Measurements from ENCODE around the gene KRTCAP2.
A peak's percentile ranks its signal among the peaks of the same experiment; 100 is the strongest.
"Not testable (repeated sequence)": the region's sequence is repeated elsewhere in the genome, so short reads cannot be mapped to it uniquely, and the experiment has no call there.

KRTCAP2 gene

DNA sequence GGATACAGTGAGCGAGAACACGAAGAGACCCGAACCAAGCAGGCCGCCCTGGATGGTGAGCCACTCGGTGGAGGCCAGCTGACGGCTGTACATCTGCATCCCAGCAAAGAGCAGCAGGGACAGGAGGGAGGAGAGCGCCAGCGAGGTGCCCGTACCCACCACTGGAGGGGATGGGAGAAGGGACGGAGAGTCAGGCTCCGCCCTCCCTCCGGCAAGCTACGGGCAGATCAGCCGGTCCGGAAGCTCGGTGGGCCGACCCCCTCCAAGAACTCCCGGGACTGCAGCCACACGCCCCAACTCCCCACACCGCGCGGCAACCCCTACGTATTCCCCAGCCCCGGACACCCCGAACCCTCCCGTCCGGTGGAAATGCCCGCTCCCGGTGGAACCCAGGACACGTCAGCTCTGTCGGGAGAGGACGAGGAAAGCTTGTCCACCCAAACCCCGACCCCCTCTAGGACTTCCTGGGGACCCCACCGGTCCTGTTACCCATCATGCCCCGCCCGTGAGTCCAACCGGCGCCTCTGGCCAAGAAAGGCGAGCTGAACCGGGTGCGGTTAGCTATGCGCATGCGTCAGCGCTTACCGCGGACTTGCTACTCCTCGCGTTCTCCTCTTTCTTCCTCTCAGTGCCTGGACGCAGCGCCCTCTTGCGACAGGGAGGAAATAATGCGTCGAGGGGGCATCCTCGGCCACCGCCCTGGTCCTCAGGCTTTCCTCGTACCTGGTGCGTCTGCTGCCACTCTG lies at the start of gene KRTCAP2:
Gene KRTCAP2 (minus strand): TSS at position 573 of the 746 bp plus-strand sequence. CDS start 80 bp downstream, at position 493.
- H3K4me3 Mint-ChIP-seq: peak within 1 kb of the TSS; percentile 100
- H3K36me3 Mint-ChIP-seq: peaks cover 72% of the 10 kb centered on the region
- H3K27ac Mint-ChIP-seq: peak within 1 kb of the TSS; percentile 100
- ATAC-seq: peak; percentile 88
- peak; percentile 93 to 98 for DNase-seq (ENCODE audit: low spot score in 2 of 2)
- H3K9me3 Mint-ChIP-seq: no peaks in the 10 kb centered on the region
- H3K4me1 Mint-ChIP-seq: peaks cover 61% of the 10 kb centered on the region

GRCh38 chr1:155220211-155220965 lies 47.3 kb upstream of the KRTCAP2 start:
- not testable (repeated sequence) for H3K4me3 Mint-ChIP-seq; H3K9me3 Mint-ChIP-seq; H3K36me3 Mint-ChIP-seq; DNase-seq (ENCODE audit: low spot score in 2 of 2); ATAC-seq
- Mint-ChIP-seq H3K27ac (peak overlapping the region; percentile 74), H3K4me1 (peaks cover 21% of the 10 kb centered on the region)

DNA sequence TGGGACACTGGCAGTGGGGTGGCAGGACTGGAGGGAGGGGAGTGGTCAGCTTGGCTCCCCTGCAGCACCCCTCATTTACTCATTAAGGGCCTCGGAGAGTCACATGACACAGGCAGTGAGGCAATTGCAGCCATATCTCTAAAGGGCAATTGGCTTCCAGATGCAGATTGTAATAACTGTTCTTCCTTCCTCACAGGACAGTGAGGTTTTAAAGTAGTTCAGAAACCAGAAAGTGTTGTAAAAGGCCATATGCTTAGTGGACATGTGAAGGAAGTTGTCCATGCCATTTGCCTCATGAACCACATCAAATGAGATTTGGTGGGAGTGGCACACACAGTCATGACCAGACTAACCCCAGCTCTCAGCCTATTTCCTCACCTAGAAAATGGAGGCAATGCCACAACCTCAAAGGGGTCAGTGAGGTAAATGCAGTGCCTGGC lies 46.5 kb upstream of the KRTCAP2 start:
- Mint-ChIP-seq H3K4me3 (no peak overlapping the region), H3K27ac (peak overlapping the region; percentile 74), H3K4me1 (peaks cover 19% of the 10 kb centered on the region), H3K36me3 (peaks cover 5% of the 10 kb centered on the region), H3K9me3 (no peaks in the 10 kb centered on the region)
- DNase-seq (ENCODE audit: low spot score in 2 of 2) (no peak), ATAC-seq (peak; percentile 68)

- no peak for ATAC-seq
Observed at GRCh38 chr1:155218854-155219591, 45.9 kb upstream of the KRTCAP2 start.

GRCh38 chr1:155214702-155215101 lies 41.6 kb upstream of the KRTCAP2 start:
- Mint-ChIP-seq H3K4me1 (peaks cover 17% of the 10 kb centered on the region), H3K36me3 (peaks cover 12% of the 10 kb centered on the region)
- not testable (repeated sequence) for H3K9me3 Mint-ChIP-seq; ATAC-seq; DNase-seq (ENCODE audit: low spot score in 2 of 2); H3K4me3 Mint-ChIP-seq; H3K27ac Mint-ChIP-seq

More at GRCh38 chr1:155218854-155219591, 45.9 kb upstream of the KRTCAP2 start:
- Mint-ChIP-seq H3K9me3 (no peaks in the 10 kb centered on the region), H3K4me1 (peaks cover 19% of the 10 kb centered on the region), H3K27ac (peak overlapping the region; percentile 74), H3K36me3 (peaks cover 5% of the 10 kb centered on the region), H3K4me3 (no peak overlapping the region)
- no peak for DNase-seq (ENCODE audit: low spot score in 2 of 2)

DNA sequence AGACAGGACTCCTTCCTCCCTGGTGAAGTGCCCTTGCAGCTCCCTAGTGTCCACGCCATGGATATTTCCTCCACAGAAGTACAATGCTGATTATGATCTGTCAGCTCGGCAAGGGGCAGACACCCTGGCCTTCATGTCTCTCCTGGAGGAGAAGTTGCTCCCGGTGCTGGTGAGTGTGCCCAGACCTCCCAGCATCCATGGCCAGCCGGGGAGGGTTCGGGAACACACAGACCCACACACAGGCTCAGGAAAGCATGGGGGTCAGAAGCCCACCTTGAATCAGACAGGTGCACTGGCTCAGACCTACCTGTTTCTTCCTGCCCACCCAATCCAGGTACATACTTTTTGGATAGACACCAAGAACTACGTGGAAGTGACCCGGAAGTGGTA lies 38.9 kb upstream of the KRTCAP2 start:
- not testable (repeated sequence) for DNase-seq (ENCODE audit: low spot score in 2 of 2); H3K27ac Mint-ChIP-seq; ATAC-seq; H3K4me3 Mint-ChIP-seq; H3K9me3 Mint-ChIP-seq
- peaks cover 21% of the 10 kb centered on the region for H3K36me3 Mint-ChIP-seq
- peaks cover 21% of the 10 kb centered on the region for H3K4me1 Mint-ChIP-seq

DNA sequence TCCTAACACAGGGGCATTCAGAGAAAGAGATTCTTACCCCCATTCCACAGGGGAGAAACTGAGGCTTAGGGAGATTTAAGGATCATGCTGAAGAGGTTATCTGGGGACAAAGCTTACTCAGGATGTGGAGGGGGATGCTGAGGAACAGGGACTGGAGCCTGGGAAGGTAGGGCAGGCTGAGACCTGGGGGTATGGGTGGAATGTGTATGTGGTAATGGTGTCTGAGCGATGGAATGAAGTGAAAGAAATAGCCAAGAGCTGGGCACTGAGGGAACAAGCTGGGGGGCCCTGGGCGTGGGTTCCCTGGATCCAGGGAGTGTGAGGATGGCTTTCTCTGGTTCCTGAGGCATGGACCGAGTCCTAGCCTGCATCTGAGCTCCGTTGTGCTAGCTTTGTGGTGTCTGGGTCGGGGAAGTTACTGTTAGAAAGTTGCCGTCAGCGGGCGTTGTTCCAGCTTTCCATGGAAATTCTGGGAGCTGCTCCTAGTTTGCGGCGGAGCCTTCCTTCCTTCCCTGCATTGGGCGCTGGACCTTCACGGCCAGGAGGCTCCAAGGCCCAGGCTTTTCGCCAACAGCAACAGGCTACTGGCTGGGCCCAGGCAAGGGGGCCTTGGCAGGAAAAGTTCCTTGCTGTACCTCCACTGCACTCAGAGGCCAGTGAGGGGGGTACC lies 38.4 kb upstream of the KRTCAP2 start:
- not testable (repeated sequence) for DNase-seq (ENCODE audit: low spot score in 2 of 2)

GRCh38 chr1:155210314-155211104 lies 37.4 kb upstream of the KRTCAP2 start:
- peak overlapping the region; percentile 84 for H3K4me3 Mint-ChIP-seq
- H3K9me3 Mint-ChIP-seq: no peaks in the 10 kb centered on the region
- peaks cover 21% of the 10 kb centered on the region for H3K36me3 Mint-ChIP-seq
- DNase-seq (ENCODE audit: low spot score in 2 of 2) (no peak), ATAC-seq (no peak)
- no peak overlapping the region for H3K27ac Mint-ChIP-seq
- H3K4me1 Mint-ChIP-seq: peaks cover 27% of the 10 kb centered on the region

More for the DNA sequence above, 38.4 kb upstream of the KRTCAP2 start:
- Mint-ChIP-seq H3K36me3 (peaks cover 21% of the 10 kb centered on the region), H3K27ac (peak overlapping the region; percentile 45), H3K4me1 (peaks cover 27% of the 10 kb centered on the region)
- H3K4me3 Mint-ChIP-seq, ATAC-seq, H3K9me3 Mint-ChIP-seq: not testable (repeated sequence)

GRCh38 chr1:155209312-155209721 lies 36.2 kb upstream of the KRTCAP2 start:
- ATAC-seq (no peak), DNase-seq (ENCODE audit: low spot score in 2 of 2) (no peak)
- Mint-ChIP-seq H3K27ac (peak overlapping the region; percentile 95), H3K36me3 (peaks cover 21% of the 10 kb centered on the region), H3K4me1 (peaks cover 27% of the 10 kb centered on the region), H3K9me3 (no peaks in the 10 kb centered on the region), H3K4me3 (peak overlapping the region; percentile 84)

DNA sequence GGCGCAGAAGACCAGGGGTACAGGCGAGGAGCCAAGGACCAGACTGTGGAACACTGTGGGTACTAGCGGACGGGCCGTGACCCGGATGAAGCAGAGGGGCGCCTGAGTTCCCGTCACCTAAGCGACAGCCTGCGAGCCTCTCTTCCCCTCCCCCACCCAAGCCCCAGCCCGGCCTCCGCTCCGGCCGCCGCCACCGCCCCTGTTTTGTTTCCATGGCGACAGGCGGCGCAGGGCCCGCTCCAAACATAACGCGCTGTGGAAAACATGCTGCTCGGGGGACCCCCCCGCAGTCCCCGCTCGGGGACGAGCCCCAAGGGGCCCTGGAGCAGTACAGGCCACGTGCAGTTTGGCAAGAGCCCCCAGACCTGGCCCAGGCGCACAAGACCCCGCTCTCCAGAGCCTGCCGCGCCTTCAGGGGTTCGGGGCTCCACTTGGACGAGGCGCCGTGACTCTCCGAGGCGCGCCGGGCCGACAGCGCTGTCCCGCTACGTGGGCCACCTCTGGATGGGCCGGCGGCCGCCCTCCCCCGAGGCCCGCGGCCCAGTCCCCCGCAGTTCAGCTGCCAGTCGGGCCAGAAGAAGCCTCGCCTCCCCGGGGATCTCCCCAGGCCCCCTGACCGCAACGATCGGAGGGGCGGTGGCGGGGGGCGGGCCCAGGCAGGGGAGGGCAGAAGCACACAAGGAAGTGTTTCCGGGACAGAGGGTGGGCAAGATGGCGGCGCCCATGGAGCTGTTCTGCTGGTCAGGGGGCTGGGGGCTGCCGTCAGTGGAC lies 35.6 kb upstream of the KRTCAP2 start, which contains the start of gene MTX1:
Gene MTX1 (plus strand): TSS at position 155 of the 771 bp plus-strand sequence. CDS start 110 bp downstream, at position 265.
- peaks cover 21% of the 10 kb centered on the region for H3K36me3 Mint-ChIP-seq
- DNase-seq (ENCODE audit: low spot score in 2 of 2) (peak; percentile 78 to 91), ATAC-seq (peak; percentile 89)
- H3K27ac Mint-ChIP-seq: peak within 1 kb of the TSS; percentile 95
- peaks cover 27% of the 10 kb centered on the region for H3K4me1 Mint-ChIP-seq
- H3K4me3 Mint-ChIP-seq: peak within 1 kb of the TSS; percentile 84
- H3K9me3 Mint-ChIP-seq: no peaks in the 10 kb centered on the region

- Mint-ChIP-seq H3K4me3 (peak within 1 kb of the TSS; percentile 84), H3K36me3 (peaks cover 25% of the 10 kb centered on the region), H3K9me3 (no peaks in the 10 kb centered on the region), H3K27ac (peak within 1 kb of the TSS; percentile 95), H3K4me1 (peaks cover 27% of the 10 kb centered on the region)
- DNase-seq (ENCODE audit: low spot score in 2 of 2): no peak
- ATAC-seq: no peak
Observed at GRCh38 chr1:155207806-155208540, 34.9 kb upstream of the KRTCAP2 start, which contains the start of gene THBS3. TSS of gene THBS3 (minus strand) at chr1:155207897. CDS start at chr1:155207876, 21 bp downstream.

- Mint-ChIP-seq H3K9me3 (no peaks in the 10 kb centered on the region), H3K4me1 (peaks cover 27% of the 10 kb centered on the region), H3K36me3 (peaks cover 20% of the 10 kb centered on the region), H3K4me3 (peak overlapping the region; percentile 84), H3K27ac (peak overlapping the region; percentile 95)
- ATAC-seq (peak; percentile 63), DNase-seq (ENCODE audit: low spot score in 2 of 2) (peak; percentile 91 to 95)
Observed at GRCh38 chr1:155206891-155207805, 34.0 kb upstream of the KRTCAP2 start.

Data from stimulated activated effector memory CD8-positive, alpha-beta T cell treated with anti-CD3 and anti-CD28 coated beads, Interleukin-12 subunit alpha, Interleukin-12 subunit beta, amount 100 ng/mL, for 72 hours (primary cell).